Hematopoietic multipotent progenitor cell (in vitro differentiated cells): ENCODE measurements around the gene ECI2. TPM values are rescaled to one million over a fixed set of nuclear protein-coding genes. Genes with fewer than 3 reads are reported as not detected.

Experiments
- total RNA-seq: library from RNA; depleted of rRNA; stranded (reverse); fragments of >200 nt; gene quantifications from one replicate; pipeline ENCODE4 v1.2.3, GENCODE V29; 2012

Gene ECI2
- total RNA-seq, 1 donor = 38.0 TPM

Other genes starting within 250 kb of the ECI2 start
- gene FAM217A, start 56.4 kb downstream of the ECI2 start, total RNA-seq = not detected